ENCODE results near the gene MRPL32.
"Not testable (repeated sequence)": the region's sequence is repeated elsewhere in the genome, so short reads cannot be mapped to it uniquely, and the experiment has no call there.

Gene MRPL32

DNA sequence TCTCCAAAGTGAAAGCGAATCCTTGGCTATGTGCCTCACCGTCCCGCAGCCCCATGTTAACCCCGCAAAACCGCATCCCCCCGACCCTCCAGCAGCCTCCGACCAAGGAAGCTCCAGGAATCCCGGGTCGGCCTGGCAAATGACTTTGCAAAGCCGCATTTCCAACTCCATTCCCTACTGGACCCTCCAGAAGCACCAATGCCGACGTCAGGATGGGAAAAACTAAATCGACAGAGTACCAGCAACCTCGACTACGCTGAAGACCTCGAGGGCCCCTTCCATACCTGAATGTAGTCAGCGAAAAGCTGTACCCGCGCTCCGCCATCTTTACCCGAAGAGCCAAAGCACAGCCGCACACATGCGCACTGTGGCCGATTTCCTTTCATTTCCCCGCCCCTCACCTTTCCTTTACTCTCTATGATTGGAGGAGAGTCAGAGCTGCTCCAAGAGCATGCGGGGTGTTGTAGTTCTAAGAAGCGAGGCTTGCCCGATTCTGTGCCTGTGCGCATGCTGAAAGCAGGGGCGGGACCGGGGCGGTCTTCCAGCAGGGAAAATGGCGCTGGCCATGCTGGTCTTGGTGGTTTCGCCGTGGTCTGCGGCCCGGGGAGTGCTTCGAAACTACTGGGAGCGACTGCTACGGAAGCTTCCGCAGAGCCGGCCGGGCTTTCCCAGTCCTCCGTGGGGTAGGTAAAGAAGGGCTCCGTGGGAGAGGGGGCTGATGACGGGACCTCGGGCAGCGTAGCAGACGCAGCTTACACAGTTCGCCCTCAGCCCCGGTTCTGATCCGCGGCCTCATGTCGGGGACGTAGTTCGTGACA lies at the start of gene MRPL32, which contains the start of gene PSMA2:
TSS of gene MRPL32 (plus strand) at position 543 of the 818 bp plus-strand sequence. CDS start at position 554, 11 bp downstream.
TSS of gene PSMA2 (minus strand) at position 341 of the 818 bp plus-strand sequence. CDS start at position 325, 16 bp downstream.
- peak; percentile 95 for DNase-seq

DNA sequence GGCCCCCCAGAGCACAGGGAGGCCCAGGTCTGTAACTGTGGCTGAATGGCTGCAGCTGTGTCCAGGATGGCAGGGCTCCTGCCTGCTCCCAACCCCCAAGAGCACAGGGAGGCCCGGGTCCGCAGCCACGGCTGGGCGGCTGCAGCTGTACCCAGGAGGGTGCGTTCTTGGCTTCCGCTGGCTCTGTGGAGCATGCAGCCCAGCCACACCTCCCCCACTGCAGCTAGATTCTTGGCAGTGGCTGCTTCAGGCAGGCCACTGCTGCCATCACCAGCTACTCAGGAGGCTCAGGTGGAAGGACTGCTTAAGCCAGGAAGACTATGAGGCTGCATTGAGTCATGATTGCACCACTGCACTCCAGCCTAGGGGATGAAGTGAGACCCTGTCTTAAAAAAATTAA lies 48.2 kb upstream of the MRPL32 start:
- no peak for DNase-seq

DNA sequence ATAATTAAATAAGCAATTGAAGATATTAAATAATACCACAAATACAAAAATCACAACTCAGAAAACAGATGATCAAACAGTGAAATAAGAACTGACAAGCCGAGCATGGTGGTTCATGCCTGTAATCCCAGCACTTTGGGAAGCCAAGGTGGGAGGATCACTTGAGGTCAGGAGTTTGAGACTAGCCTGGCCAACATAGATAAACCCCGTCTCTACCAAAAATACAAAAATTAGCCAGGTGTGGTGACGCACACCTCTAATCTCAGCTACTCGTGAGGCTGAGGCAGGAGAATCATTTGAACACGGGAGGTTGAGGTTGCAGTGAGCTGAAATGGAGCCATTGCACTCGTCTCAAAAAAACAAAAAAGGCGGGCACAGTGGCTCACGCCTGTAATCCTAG lies 47.0 kb upstream of the MRPL32 start:
- not testable (repeated sequence) for DNase-seq

GRCh38 chr7:42886129-42886528 lies 46.0 kb upstream of the MRPL32 start:
- no peak for DNase-seq

GRCh38 chr7:42886893-42887505 lies 45.2 kb upstream of the MRPL32 start:
- no peak for DNase-seq

DNA sequence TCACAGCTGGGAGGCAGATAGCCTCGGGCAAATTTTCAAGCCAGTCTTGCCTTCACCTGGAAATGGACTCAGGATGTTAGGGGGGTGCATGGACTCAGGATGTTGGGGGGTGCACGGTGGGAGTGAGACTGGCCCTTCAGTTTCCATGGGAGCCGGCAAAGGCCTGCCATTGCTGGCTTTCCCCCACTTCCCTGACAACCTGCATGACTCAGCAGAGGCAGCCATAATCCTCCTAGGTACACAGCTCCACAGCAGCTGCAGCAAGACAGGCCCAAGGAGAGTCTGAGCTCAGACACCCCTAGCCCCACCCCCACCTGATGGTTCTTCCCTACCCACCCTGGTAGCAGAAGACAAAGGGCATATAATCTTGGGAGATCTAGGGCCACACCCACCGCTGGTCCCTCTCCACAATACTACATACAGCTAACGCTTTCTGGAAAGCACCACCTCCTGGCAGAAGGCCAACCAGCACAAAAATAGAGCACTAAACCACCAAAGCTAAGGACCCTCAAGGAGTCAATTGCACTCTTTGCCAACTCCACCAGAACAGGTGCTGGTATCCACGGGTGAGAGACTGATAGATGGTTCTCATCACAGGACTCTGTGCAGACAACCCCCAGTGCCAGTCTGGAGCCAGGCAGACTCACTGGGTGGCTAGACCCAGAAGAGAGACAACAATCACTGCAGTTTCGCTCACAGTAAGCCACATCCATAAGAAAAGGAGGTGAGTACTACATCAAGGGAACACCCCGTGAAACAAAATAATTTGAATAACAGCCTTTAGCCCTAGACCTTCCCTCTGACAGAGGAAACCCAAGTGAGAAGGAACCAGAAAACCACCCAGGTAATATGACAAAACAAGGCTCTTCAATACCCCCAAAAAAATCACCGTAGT lies 38.6 kb upstream of the MRPL32 start:
- no peak for DNase-seq

- no peak for DNase-seq
Observed at GRCh38 chr7:42900842-42901241, 31.3 kb upstream of the MRPL32 start.

DNA sequence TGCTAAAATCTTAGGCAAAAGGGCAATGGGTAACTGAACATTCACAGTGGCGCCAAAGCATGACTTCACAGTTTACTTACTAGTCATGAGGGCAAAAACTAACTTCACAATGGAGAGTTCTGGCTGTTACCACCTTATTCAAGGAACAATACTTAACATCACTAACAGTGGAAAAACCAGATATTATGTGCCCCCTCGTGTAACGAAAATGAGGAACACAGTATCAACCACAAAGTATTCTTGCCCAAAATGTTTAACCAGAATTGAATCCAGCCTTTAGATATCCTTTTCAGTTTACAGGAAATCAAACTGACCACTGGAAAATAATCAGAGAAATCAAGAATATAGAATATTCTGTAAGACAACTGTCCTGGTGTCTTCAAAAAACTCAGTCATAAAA lies 29.8 kb upstream of the MRPL32 start:
- DNase-seq: no peak

DNA sequence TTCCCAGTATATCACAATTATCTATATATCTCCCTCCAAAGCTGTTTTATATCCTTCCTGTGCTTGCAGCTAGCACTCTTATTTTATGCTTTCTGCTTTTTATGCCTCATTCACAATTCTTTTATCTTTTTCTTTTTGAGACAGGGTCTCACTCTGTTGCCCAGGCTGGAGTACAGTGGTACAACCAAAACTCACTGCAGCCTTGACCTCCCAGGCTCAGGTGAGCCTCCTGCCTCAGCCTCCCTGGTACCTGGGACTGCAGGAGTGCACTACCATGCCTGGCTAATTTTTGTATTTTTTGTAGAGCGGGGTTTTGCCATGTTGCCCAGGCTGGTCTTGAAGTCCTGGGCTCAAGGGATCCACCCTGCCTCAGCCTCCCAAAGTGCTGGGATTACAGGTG lies 26.0 kb upstream of the MRPL32 start:
- no peak for DNase-seq

- no peak for DNase-seq
Observed at GRCh38 chr7:42907316-42907715, 24.9 kb upstream of the MRPL32 start.

DNA sequence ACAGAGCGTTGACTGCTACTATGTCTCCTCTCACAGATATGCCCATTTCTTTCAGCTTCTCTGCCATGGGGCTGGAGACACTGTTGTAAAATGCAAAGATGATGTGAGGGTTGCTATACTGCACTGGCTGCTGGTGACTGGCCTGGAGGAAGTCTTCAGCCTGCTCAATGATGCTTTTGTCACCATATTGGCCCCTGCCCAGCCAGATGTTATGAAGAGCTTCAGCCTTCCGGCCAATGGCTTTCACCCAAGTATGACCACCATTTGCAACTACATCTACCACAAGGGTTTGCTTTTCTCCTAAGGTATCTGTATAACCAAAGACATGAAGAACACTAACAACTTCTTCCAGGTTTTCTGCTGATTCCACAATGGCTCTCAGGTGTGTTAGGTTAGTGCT lies 21.9 kb upstream of the MRPL32 start:
- no peak for DNase-seq

GRCh38 chr7:42911454-42912447 lies 20.4 kb upstream of the MRPL32 start, which contains the start of gene C7orf25:
C7orf25 (minus strand) TSS chr7:42912070; CDS start chr7:42910900, 1,170 bp downstream.
- peak; percentile 94 for DNase-seq

DNA sequence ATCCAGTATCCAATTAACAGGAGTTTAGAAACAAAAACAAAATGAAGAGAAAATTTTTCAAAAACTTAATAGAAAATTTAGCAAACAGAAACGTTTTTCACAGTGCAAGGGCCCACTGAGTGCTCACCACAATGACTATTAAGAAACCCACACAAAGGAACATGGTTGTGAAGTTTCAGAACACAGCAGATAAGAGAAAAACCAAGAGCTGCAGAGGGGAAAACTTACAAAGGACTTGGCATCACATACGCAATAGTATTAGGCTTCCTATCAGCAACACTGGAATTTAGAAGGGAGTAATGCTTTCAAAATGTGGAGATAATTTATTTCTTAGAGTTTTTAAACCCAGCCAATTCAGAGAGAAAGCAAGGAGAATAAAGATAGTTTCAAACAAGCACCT lies 18.6 kb upstream of the MRPL32 start:
- DNase-seq: no peak

DNA sequence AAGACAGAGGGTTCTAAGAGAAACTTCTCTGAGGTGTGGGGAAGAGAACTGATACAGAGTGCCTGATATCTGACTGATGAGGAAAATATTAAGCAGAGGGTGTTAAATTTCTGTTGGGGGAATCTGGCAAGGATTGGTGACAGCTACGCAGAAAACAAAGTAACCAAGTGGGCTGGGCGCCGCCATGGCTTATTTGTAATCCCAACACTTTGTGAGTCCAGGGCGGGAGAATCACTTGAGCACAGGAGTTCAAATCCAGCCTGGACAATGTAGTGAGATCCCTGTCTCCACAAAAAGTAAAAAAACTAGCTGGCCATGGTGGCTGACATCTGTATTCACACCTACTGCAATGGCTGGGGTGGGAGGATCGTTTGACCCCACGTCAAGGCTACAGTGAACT lies 18.2 kb upstream of the MRPL32 start:
- no peak for DNase-seq

DNA sequence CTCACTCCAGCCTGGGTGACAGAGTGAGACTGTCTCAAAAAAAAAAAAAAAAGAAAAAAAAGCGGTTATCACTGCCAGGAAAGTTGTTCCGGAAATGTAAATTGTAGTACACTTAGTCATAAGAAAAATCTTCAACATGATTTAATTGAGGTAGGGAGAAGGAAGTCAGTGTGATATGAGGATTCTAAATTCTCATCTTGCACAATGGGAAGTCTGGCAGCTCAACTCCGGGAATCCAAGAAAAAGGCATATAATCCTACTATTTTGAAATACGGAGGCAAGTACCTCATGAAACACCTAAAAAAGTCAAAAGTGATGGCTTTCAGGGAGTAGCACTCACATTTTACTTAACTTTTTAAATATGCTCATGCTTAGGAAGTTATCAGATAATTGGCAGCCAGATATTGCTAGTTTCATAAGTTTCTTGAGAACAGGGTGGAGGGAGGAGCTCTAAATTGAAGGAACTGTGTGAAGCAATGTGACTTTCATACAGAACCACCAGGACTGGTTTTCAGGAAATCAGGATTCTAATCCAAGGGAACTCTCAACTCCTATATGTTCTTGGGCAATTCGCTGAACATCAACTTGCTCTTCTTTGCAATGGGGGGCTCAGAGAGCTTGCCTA lies 17.6 kb upstream of the MRPL32 start:
- DNase-seq: no peak

GRCh38 chr7:42915356-42915755 lies 16.8 kb upstream of the MRPL32 start:
- no peak for DNase-seq

GRCh38 chr7:42922017-42922753 lies 10.0 kb upstream of the MRPL32 start:
- DNase-seq: no peak

- no peak for DNase-seq
Observed at GRCh38 chr7:42924223-42924838, 7.8 kb upstream of the MRPL32 start.

- no peak for DNase-seq
Observed at GRCh38 chr7:42925630-42926029, 6.5 kb upstream of the MRPL32 start.

DNA sequence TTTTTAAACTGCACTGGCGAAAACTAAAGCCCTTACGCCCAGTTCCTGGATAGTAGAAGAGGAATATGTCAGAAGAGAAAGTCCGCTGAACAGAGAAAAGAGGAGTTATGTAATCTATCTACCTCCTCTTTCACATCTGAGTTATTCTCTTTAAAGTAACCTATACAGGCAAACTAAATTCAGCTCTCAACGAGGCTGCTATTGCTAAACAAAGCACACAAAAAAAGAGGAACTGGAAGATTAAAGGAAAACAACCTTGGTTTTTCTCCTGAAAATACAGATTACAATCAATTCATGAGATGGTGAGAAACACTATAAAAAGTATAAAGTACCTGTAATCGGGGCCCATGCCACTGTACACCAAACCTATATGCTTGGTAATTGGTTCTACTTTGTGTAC lies 6.0 kb upstream of the MRPL32 start:
- DNase-seq: no peak

Measured in activated naive CD4-positive, alpha-beta T cell treated with anti-CD3 and anti-CD28 coated beads, Interleukin-2, amount 50 U/mL, for 16 hours (primary cell).